GM21576 (cell line): ENCODE data around the gene PCAT6.
A peak's percentile ranks its signal among the peaks of the same experiment; 100 is the strongest.
"Not testable (repeated sequence)": the region's sequence is repeated elsewhere in the genome, so short reads cannot be mapped to it uniquely, and the experiment has no call there.

ENCODE experiments used
- ATAC-seq: cut with Tn5 transposase; IDR thresholded peaks from one replicate; pipeline ENCODE4 v1.9.1; 2021; ENCODE audit warnings: mild to moderate bottlenecking, moderate library complexity; ENCODE audit not compliant: unreplicated experiment

The PCAT6 gene

GRCh38 chr1:202810615-202811295 lies at the start of gene PCAT6:
PCAT6 (plus strand) TSS chr1:202810954.
- ATAC-seq = peak; percentile 72

- no peak for ATAC-seq
These were observed 48.7 kb upstream of the PCAT6 start for GRCh38 chr1:202762019-202762418.

- ATAC-seq = no peak
These were observed 45.0 kb upstream of the PCAT6 start for GRCh38 chr1:202765721-202766120.

GRCh38 chr1:202770135-202770534 lies 40.6 kb upstream of the PCAT6 start:
- no peak for ATAC-seq

DNA sequence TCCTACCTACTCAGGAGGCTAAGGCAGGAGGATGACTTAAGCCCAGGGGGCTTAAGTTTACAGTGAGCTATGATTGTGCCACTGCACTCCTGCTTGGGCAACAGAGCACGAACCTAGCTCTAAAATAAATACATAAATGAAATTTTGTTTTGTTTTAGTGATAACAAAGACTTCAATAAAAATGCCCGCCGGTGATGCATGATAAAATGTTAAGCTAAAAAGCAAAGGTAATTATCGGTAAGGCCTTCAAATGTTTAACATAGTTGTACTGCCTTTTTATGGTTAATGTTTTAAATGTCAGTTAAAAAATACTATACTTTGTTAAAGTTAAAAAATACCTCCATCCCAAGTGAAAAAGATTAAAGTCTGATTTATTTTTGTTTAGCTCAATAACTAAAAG lies 29.6 kb upstream of the PCAT6 start:
- ATAC-seq = no peak

- no peak for ATAC-seq
These were observed 23.9 kb upstream of the PCAT6 start for GRCh38 chr1:202786804-202787203.

- ATAC-seq = no peak
These were observed 22.0 kb upstream of the PCAT6 start for GRCh38 chr1:202788800-202789199.

GRCh38 chr1:202791077-202791747 lies 19.5 kb upstream of the PCAT6 start:
- no peak for ATAC-seq

DNA sequence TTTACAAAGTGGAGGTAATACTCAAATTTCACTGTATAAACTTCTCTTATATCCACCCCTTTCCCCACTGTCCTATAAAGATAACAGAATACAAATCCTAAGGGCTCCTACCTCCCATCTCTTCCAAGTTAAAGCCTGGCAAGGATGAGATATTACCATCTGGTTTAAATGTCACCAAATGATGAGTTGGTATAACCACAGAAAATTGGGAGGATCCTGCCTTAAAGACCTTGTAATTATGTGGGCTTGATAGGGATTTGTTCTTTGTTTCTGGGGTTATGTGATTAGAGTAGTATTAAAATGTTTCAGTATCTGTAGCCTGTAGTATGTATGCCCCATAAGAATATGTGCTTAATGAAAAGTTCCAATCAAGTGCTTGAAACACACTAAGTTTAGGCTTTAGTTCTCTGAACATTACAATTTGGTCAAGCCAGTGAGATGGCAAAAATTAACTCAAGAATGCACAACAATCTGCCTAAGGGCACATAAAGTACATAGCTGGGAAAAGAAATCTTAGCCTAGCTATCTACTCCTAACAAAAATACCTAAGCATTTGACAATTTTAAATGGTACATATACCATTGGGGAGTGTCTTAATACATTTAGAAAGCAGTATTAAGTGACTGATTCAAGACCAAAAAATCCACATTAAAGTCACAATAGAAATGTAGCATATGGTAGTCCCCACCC lies 16.6 kb upstream of the PCAT6 start:
- no peak for ATAC-seq

DNA sequence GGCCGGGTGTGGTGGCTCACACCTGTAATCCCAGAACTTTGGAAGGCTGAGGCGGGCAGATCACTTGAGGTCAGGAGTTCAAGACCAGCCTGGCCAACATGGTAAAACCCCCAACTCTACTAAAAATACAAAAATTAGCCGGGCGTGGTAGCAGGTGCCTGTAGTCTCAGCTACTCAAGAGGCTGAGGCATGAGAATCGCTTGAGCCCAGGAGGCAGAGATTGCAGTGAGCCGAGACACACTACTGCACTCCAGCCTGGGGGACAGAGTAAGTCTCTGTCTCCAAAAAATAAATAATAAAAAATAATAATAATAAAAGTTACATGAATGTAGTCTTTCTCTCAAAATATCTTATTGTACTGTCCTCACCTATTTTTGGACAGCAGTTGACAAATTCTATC lies 15.8 kb upstream of the PCAT6 start:
- not testable (repeated sequence) for ATAC-seq

- no peak for ATAC-seq
These were observed 14.1 kb upstream of the PCAT6 start for GRCh38 chr1:202796670-202797069.

DNA sequence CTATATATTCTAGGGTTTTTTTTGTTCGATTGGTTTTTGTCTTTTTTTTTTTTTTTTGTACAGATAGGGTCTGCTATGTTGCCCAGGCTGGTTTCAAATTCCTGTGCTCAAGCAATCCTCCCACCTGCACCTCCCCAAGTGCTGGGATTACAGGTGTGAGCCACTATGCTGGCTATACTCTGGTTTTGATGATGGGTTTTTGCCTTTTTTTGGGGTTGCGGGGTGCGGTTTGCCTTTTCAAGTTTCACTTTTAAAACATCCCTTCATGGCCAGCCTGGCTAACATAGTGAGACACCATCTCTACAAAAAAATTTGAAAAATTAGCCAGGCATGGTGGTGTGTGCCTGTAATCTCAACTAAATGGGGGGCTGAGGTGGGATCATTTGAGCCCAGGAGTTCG lies 12.5 kb upstream of the PCAT6 start:
- ATAC-seq = no peak

DNA sequence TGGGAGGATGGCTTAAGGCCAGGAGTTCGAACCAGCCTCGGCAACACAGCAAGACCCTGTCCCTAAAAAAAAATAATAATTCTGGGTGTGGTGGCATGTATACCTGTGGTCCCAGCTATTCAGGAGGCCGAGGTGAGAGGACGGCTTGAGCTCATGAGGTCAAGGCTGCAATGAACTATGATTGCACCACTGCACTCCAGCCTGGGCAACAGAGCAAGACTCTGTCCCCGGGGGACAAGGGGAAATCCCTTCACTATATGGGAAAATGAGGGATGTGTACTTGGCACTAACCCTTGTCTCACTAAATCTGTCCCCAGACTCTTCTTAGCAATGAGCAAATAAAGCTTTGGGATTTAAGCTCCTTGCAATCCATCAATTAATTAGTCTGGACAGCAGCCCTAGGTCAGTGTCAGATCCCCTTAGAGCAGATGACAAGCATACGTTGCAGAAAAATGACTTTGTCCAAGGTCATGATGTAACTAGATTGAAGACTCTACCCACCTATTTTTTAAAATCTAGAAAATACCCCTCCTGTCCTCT lies 11.9 kb upstream of the PCAT6 start:
- ATAC-seq = no peak

- ATAC-seq = no peak
These were observed 10.0 kb upstream of the PCAT6 start for GRCh38 chr1:202800742-202801141.

DNA sequence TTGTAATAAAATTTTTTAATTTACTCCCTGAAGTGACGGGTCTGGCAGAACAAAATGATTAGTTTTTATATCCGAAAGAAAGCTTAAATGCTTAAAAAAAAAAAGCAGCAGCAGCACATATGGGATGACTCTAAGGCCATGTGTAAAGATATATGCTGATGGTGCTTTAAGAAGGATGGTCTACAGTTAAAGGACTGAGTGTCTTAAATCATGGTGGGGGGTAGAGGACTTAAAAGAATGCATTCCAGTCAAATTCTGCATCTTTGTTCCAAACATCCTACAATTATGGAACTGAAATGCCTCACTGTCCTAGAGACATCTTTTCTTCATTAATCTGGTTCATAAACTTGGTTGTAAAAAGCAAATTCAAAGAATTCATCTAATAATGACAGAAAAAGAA lies 9.6 kb upstream of the PCAT6 start:
- ATAC-seq = no peak

DNA sequence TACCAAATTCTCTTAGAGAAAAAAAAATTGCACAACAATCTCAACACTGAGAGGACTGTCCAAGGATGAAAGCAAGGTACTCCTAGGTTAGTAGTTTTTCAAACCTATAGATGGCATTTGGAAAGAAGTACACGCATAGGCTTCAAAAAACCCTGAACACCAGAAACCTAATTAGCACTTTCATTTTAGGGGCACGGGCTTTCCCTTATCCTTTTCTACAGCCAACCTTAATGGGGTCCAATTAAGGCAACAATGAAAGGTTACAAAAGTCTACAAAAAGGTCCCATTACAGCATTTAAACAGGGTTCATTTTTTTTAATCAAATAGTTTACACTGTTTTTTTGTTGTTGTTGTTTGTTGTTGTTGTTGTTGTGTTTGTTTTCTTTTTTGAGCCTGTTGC lies 8.7 kb upstream of the PCAT6 start:
- no peak for ATAC-seq

DNA sequence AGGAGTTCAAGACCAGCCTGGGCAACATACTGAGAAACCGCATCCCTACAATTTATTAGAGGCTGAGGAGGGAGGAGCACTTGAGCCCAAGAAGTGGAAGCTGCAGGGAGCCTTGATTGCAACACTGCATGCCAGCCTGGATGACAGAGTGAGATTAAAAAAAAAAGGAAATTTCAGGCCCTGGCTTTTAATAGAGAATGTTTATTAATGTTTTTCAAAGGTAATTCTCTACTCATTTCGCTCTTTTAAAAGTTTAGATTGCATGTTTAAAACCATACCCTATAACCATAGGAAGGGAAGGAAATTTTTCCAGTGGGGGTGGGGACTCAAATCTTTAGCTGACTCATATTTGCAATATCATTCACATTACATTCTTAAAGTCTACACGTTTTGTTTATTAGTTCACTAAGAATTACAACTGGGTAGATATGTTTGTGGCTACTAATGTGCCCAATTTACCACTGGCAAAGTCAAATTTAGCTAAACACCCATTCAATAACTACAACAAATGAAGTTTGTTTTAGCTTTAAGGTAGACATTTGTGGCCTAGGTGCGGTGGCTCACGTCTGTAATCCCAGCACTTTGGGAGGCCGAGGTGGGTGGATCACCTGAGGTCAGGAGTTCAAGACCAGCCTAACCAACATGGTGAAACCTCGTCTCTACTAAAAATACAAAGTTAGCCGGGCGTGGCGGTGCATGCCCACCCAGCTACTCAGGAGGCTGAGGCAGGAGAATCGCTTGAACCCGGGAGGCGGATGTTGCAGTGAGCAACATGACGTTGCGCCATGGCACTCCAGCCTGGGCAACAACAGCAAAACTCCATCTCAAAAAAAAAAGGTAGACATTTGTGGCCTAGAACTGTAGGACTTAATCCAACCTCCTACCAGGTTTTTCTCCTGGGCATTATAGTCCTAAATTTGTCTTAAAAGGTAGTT lies 7.5 kb upstream of the PCAT6 start:
- ATAC-seq = no peak

DNA sequence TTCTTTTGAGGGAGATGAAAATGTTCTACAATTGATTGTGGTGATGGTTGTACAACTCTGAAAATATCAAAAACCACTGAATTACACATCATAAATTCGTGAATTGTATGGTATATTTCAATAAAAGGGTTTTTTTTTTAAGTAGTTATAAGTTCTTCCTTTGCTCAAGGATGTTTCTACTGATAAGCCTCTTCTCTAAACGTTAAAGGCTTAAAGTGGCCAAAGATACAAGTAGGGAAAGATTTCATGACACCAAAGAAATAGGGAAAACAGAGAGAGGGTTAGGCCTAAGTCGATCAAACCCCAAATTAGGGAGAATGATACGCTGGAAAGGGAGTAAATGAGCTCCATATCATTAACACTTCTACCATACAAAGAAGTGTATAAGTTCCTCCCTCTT lies 6.6 kb upstream of the PCAT6 start:
- ATAC-seq = no peak

- no peak for ATAC-seq
These were observed 4.6 kb upstream of the PCAT6 start for GRCh38 chr1:202805886-202806844.
